ENCODE measurements around the gene UBAC2. TPM values are rescaled to one million over a fixed set of nuclear protein-coding genes. Genes with fewer than 3 reads are reported as not detected.

UBAC2 gene
- total RNA-seq, 1 donor from 2014 or later = 32.7 TPM

GRCh38 chr13:99334221-99334620 lies 133.6 kb downstream of the UBAC2 start:
- no peak for DNase-seq (ENCODE audit: low spot score)

GRCh38 chr13:99335087-99335486 lies 134.4 kb downstream of the UBAC2 start:
- DNase-seq (ENCODE audit: low spot score) = no peak

GRCh38 chr13:99335603-99336002 lies 134.9 kb downstream of the UBAC2 start:
- DNase-seq (ENCODE audit: low spot score) = no peak

- DNase-seq (ENCODE audit: low spot score) = peak; percentile 22
Measured at GRCh38 chr13:99339230-99339721, 138.6 kb downstream of the UBAC2 start.

GRCh38 chr13:99339736-99340397 lies 139.2 kb downstream of the UBAC2 start:
- DNase-seq (ENCODE audit: low spot score) = peak; percentile 61

- no peak for DNase-seq (ENCODE audit: low spot score)
Measured at GRCh38 chr13:99340638-99341037, 140.0 kb downstream of the UBAC2 start.

GRCh38 chr13:99341969-99342722 lies 141.5 kb downstream of the UBAC2 start:
- DNase-seq (ENCODE audit: low spot score) = no peak

GRCh38 chr13:99342723-99343315 lies 142.2 kb downstream of the UBAC2 start:
- no peak for DNase-seq (ENCODE audit: low spot score)

- DNase-seq (ENCODE audit: low spot score) = no peak
Measured at GRCh38 chr13:99344610-99345208, 144.1 kb downstream of the UBAC2 start.

GRCh38 chr13:99345345-99345744 lies 144.7 kb downstream of the UBAC2 start:
- DNase-seq (ENCODE audit: low spot score) = no peak

- no peak for DNase-seq (ENCODE audit: low spot score)
Measured at GRCh38 chr13:99346335-99347042, 145.8 kb downstream of the UBAC2 start.

- DNase-seq (ENCODE audit: low spot score) = no peak
Measured at GRCh38 chr13:99347335-99347878, 146.8 kb downstream of the UBAC2 start.

- DNase-seq (ENCODE audit: low spot score) = no peak
Measured at GRCh38 chr13:99347911-99348451, 147.3 kb downstream of the UBAC2 start.

GRCh38 chr13:99350191-99350590 lies 149.5 kb downstream of the UBAC2 start:
- DNase-seq (ENCODE audit: low spot score) = no peak

- DNase-seq (ENCODE audit: low spot score) = no peak
Measured at GRCh38 chr13:99351772-99352171, 151.1 kb downstream of the UBAC2 start.

GRCh38 chr13:99352351-99353245 lies 151.9 kb downstream of the UBAC2 start:
- DNase-seq (ENCODE audit: low spot score) = no peak

GRCh38 chr13:99353246-99353600 lies 152.6 kb downstream of the UBAC2 start:
- DNase-seq (ENCODE audit: low spot score) = no peak

- DNase-seq (ENCODE audit: low spot score) = no peak
Measured at GRCh38 chr13:99353836-99354235, 153.2 kb downstream of the UBAC2 start.

GRCh38 chr13:99354371-99354951 lies 153.8 kb downstream of the UBAC2 start:
- DNase-seq (ENCODE audit: low spot score) = peak; percentile 17
